Measurements from ENCODE around the gene PAQR6.

The PAQR6 gene

DNA sequence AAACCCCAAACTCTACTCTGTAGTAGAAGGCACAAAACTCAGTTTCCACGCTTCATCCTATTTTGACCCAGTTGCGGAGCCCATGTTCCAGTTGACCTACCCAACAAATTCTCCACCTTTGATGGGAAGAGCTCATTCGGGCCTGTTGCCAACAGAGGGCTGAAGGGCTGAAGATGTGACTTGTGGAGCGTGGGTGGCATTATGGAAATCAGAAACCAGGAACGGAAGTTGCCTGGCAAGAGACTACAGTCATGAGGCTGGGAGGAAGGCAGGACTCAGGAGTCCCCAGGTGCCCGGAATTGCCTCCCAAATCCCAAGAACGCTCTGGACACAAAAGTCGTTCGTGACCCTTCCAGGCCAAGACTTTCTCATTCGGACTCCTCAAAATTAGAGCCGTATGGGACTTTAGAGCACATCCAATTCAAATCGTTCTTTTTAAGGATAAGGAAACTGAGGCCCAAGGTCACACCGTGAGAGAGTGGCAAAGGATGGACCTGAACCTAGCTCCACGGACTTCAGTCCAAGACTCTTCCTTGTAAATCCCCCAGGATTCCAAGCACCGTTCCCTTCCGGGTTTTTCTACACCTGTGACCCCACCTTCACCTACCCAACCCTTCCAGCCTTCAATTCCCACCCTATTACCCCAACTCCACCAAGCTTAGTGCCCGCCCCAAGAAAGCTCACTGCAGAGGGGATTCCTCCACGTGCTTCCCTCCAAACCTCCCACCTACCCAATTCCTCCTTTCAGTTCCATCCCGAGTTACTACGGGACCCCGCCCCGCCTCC, 34.0 kb upstream of the PAQR6 start:
- TF ChIP-seq ZFX (IDR thresholded peaks at IDR 0.05; ENCODE audit: borderline replicate concordance): no peak
- TF ChIP-seq, protein P1, sequence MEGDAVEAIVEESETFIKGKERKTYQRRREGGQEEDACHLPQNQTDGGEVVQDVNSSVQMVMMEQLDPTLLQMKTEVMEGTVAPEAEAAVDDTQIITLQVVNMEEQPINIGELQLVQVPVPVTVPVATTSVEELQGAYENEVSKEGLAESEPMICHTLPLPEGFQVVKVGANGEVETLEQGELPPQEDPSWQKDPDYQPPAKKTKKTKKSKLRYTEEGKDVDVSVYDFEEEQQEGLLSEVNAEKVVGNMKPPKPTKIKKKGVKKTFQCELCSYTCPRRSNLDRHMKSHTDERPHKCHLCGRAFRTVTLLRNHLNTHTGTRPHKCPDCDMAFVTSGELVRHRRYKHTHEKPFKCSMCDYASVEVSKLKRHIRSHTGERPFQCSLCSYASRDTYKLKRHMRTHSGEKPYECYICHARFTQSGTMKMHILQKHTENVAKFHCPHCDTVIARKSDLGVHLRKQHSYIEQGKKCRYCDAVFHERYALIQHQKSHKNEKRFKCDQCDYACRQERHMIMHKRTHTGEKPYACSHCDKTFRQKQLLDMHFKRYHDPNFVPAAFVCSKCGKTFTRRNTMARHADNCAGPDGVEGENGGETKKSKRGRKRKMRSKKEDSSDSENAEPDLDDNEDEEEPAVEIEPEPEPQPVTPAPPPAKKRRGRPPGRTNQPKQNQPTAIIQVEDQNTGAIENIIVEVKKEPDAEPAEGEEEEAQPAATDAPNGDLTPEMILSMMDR (IDR thresholded peaks at IDR 0.05): no peak
- peak overlapping the region; percentile 85 for H3K27ac ChIP-seq

DNA sequence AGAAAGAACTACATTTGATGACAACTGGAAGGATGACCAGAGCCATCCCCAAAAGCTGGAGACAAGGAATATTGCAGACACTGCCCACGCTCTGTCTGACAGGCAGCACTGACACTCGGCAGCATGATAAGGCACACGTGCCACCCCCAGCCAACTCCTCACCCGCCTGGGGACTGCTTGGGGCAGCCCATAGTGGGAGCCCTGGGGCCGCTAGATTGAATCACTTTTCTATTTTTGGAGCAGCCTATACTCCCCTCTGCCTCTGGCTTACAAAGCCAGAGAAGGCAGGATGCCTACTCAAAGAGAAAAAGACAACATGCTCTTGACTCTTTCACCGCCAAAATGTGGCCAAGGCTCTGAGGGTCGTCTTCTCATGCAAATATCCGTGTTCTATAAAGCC, 33.4 kb upstream of the PAQR6 start:
- peak overlapping the region; percentile 85 for H3K27ac ChIP-seq

DNA sequence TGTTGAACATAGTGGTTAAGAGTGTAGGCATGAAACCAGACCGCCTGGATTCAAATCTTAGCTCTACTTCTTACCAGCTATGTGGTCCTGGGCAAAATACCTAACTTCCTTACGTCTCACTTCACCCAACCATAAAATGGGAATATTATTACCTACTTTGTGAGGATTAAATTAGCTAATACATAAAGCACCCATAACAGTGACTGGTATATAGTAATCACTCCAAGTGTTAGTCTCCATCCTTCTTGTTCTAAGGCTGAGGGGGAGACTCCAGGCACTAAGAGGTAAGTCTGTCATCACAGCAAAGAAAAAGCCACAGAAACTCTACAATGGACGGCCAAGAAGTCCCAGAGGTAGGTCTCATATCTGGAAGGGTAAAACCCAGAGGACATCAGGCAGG, 32.0 kb upstream of the PAQR6 start:
- H3K27ac ChIP-seq: no peak overlapping the region
- TF ChIP-seq, protein P1 (IDR thresholded peaks at IDR 0.05): no peak

More for the DNA sequence above, 33.4 kb upstream of the PAQR6 start:
- TF ChIP-seq, protein P1 (IDR thresholded peaks at IDR 0.05): no peak
- TF ChIP-seq ZFX (IDR thresholded peaks at IDR 0.05; ENCODE audit: borderline replicate concordance): no peak

DNA sequence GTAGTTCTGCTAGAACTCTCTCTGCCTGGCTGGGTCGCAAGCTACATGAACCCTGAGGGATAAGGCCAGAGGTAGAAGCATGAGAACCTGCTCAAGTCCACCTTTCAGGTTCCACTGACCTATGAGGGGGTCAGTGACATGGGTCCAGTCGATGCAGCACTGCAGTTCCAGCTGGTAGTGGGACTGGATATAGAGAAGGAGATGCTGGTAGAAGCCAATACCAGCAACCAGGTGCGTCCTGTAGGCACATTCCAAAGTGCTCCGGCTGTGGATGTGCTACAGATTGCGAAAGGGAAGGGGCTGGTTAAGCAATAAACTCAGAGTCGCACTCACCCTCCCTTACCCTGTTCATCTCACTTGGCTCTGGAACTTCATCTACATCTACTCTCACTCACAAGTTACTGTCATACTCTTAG, 29.1 kb upstream of the PAQR6 start:
- no peak for TF ChIP-seq ZFX (IDR thresholded peaks at IDR 0.05; ENCODE audit: borderline replicate concordance)
- H3K27ac ChIP-seq: no peak overlapping the region

DNA sequence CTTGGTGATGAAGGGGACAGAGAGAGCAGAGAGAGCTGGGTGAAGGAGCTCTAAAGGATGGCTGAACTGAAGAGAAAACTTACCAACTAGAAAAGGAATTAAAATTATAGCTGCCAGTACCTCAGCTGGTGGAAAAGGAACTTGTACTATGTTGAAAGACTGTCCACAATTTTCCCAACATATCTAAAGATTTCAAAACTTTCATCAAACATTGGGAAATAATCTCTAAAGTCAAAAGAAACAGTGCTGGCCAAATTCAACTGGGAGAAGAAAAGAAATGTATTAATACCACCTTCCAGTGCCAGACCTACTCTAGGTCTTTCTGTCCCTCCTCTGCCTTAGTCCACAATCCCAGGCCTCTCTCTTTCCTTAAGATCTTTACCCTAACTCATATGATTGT, 28.7 kb upstream of the PAQR6 start:
- H3K27ac ChIP-seq: no peak overlapping the region
- TF ChIP-seq ZFX (IDR thresholded peaks at IDR 0.05; ENCODE audit: borderline replicate concordance): no peak
- TF ChIP-seq, protein P1 (IDR thresholded peaks at IDR 0.05): no peak

DNA sequence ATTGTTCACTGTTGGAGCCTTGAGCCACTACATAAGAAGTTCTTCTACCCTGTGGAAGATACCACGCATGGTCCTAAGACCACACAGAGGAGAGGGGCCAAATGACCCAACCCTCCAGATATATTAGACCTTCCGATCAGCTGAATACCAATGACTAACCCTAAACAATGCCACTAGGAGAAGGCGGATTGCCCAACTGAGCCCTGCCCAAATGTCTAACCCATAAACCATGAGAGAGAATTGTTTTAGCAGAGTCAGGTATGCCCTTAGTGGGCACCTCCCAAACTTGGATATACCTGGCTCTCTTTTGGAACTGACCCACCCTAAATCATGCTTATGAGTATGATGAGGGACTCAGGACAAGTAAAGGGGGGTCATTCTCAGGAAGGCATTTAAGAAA, 22.5 kb upstream of the PAQR6 start:
- H3K27ac ChIP-seq: no peak overlapping the region
- no peak for TF ChIP-seq ZFX (IDR thresholded peaks at IDR 0.05; ENCODE audit: borderline replicate concordance)
- TF ChIP-seq, protein P1 (IDR thresholded peaks at IDR 0.05): no peak

DNA sequence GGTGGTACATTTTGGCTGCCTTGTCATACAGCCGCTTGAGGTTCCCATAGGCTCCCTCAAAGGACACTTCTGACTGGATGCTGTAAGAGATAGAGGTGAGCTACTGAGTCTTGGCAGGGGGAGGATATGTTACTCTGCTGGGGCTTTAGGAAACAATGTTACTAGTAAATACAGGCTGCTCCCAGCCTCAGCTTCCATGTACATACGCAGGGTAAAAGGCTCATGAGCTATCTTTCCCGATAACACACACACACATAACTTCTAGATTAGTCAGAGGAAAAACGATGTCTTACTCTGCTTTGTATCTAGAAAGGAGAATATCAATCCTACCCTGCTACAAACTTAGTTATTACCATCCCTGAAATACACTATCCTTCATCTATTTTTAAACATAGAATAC, 20.5 kb upstream of the PAQR6 start:
- no peak overlapping the region for H3K27ac ChIP-seq
- TF ChIP-seq, protein P1 (IDR thresholded peaks at IDR 0.05): no peak
- TF ChIP-seq ZFX (IDR thresholded peaks at IDR 0.05; ENCODE audit: borderline replicate concordance): no peak

DNA sequence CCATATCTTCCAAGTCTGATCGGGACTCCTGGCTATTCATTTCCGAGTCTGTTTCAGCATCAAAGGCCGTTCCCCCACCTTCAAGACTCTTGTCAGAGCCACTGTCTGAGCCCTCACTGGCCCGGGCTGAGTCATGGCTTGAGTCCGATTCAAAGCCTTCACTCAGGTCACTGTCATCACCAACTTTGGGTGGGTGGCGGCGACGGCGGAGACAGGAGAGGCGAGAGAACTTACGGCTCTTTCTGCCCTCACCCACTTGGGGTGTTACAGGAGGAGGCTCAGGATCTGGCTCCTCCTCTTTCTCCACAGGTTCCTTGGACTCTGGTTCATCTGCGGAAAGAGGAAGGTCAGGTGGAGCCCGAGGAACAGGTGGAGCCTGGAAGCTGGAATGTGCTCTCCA, 18.2 kb upstream of the PAQR6 start:
- TF ChIP-seq, protein P1 (IDR thresholded peaks at IDR 0.05): no peak
- no peak for TF ChIP-seq ZFX (IDR thresholded peaks at IDR 0.05; ENCODE audit: borderline replicate concordance)
- no peak overlapping the region for H3K27ac ChIP-seq

Measured in 22Rv1 (cell line).